Fibroblast of the aortic adventitia (primary cell): ENCODE measurements around the gene HSPBP1. TPM values are rescaled to one million over a fixed set of nuclear protein-coding genes. Genes with fewer than 3 reads are reported as not detected.

Experiments
- DNase-seq: peaks from one replicate; pipeline ENCODE4 v3.0.0-alpha.2; 2010; ENCODE audit warnings: low read depth
- H3K4me3 ChIP-seq: 2 replicates; pipeline ENCODE4 v1.5.1; 2011; ENCODE audit warnings: low read depth, mild to moderate bottlenecking, control low read depth, low read length, moderate library complexity
- total RNA-seq: library from RNA; depleted of rRNA; stranded (reverse); fragments of >200 nt; gene quantifications from 2 replicates; pipeline ENCODE4 v1.2.3, GENCODE V29; 2012; ENCODE audit warnings: low replicate concordance
- TF ChIP-seq, protein P1 (sequence below): IDR thresholded peaks from 2 replicates; pipeline ENCODE4 v1.5.1; 2011; ENCODE audit warnings: mild to moderate bottlenecking, low read length, control low read depth, inconsistent platforms; ENCODE audit not compliant: insufficient read depth

The HSPBP1 gene
- total RNA-seq, 1 donor: 29.1 TPM

DNA sequence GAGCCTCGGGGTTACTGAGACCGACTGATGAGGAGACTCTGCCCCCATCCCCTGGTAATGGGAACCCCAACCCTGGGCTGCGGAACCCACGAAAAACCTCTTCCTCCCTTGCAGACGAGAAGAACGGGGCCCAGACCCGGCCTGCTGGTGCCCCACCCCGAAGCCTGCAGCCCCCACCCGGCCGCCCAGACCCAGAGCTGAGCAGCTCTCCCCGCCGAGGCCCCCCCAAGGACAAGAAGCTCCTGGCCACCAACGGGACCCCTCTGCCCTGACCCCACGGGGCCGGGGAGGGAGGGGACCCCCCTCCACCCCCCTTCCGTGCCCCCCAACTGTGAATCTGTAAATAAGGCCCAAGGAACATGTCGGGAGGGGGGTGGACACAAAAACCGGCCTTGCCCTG lies 31.9 kb upstream of the HSPBP1 start:
- TF ChIP-seq, protein P1, sequence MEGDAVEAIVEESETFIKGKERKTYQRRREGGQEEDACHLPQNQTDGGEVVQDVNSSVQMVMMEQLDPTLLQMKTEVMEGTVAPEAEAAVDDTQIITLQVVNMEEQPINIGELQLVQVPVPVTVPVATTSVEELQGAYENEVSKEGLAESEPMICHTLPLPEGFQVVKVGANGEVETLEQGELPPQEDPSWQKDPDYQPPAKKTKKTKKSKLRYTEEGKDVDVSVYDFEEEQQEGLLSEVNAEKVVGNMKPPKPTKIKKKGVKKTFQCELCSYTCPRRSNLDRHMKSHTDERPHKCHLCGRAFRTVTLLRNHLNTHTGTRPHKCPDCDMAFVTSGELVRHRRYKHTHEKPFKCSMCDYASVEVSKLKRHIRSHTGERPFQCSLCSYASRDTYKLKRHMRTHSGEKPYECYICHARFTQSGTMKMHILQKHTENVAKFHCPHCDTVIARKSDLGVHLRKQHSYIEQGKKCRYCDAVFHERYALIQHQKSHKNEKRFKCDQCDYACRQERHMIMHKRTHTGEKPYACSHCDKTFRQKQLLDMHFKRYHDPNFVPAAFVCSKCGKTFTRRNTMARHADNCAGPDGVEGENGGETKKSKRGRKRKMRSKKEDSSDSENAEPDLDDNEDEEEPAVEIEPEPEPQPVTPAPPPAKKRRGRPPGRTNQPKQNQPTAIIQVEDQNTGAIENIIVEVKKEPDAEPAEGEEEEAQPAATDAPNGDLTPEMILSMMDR: no peak
- DNase-seq: no peak

GRCh38 chr19:55311397-55311796 lies 31.5 kb upstream of the HSPBP1 start:
- no peak overlapping the region for H3K4me3 ChIP-seq
- no peak for DNase-seq

More for the DNA sequence above, 31.9 kb upstream of the HSPBP1 start:
- H3K4me3 ChIP-seq: no peak overlapping the region

GRCh38 chr19:55310498-55310897 lies 30.6 kb upstream of the HSPBP1 start:
- no peak for DNase-seq
- TF ChIP-seq, protein P1: no peak
- no peak overlapping the region for H3K4me3 ChIP-seq

More at GRCh38 chr19:55311397-55311796, 31.5 kb upstream of the HSPBP1 start:
- TF ChIP-seq, protein P1: no peak

DNA sequence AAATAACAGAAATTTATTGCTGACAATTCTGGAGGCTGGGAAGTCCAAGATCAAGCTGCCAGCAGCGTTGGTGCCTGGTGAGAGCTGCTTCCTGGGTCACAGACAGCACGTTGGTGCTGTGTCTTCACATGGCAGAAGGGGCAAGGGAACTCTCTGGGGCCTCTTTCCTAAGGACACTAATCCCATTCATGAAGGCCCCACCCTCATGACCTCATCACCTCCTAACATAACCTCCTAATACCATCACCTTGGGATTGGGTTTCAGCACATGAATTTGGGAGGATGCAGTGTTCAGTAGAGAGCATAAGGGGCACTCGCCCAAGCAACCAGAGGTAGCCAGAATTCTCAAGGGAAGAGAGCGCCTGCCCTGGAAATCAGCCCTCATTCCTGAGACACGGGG lies 29.5 kb upstream of the HSPBP1 start:
- TF ChIP-seq, protein P1: no peak
- no peak overlapping the region for H3K4me3 ChIP-seq
- no peak for DNase-seq

DNA sequence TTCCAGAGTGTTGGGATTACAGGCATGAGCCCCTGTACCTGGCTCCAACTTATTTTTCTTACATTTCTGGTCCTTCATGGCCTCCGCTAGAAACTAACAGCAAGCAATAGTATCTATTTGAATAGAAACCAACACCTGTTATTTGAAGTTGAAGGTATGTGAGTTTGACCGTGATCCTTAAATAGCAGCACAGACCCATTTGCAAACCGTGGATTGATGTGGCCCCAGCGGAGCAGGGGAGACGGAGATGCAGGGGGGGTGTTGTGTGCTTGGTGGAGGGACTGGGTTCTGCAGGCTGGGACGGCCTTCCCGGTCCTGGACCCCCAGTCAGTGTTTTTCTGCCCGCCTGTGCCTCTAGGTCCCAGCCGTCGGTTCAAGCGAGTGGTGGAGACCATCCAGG lies 28.4 kb upstream of the HSPBP1 start:
- H3K4me3 ChIP-seq: no peak overlapping the region
- TF ChIP-seq, protein P1: no peak
- DNase-seq: no peak

- TF ChIP-seq, protein P1: no peak
- H3K4me3 ChIP-seq: no peak overlapping the region
- DNase-seq: no peak
Observed at GRCh38 chr19:55306712-55307111, 26.8 kb upstream of the HSPBP1 start.

DNA sequence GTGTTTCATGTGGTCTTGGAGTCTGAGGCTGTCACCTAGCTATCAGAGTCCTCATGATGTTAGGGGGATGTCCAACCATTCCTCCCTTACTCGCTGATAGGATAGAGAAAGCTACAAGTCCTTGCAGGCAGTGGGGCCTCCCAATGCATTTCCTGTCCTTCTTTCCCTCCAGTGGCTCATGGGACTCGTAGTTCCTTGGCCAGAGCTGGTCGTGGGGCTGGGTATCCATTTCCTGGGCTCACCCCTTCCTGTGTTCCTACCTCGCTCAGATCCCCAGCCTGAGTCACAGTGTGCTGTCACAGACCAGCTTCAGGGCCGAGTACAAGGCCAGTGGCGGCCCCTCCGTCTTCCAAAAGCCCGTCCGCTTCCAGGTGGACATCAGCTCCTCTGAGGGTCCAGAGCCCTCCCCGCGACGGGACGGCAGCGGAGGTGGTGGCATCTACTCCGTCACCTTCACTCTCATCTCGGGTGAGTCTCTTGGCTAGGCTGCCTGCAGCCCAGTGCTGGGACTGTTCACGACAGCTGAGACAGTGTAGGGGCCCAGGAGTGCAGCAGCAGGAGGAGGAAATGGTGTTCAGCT lies 26.2 kb upstream of the HSPBP1 start:
- no peak overlapping the region for H3K4me3 ChIP-seq
- TF ChIP-seq, protein P1: no peak
- no peak for DNase-seq
